ENCODE data around the gene MYO6.

DNA sequence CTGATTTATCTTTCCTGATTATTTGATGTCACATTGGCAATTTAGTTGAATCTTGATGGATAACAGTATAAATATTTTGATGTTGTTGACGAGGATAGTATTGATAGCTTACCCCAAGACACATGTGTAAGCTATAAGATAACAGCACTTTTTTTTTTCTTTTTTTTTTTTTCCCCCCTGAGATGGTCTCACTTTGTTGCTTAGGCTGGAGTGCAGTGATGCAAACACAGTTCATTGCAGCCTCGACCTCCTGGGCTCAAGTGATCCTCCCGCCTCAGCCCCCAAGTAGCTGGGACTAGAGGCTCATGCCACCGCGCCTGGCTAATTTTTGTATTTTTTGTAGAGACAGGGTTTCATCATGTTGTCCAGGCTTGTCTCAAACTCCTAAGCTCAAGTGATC lies 21.8 kb downstream of the MYO6 start:
- TF ChIP-seq ZNF274 (IDR thresholded peaks at IDR 0.05; ENCODE audit: low read depth, low read length) (no peak), SUZ12 (IDR thresholded peaks at IDR 0.05; ENCODE audit: extremely low read depth, insufficient read depth, insufficient read length) (no peak), YY1 (IDR thresholded peaks at IDR 0.05; ENCODE audit: insufficient read depth, insufficient read length) (no peak)
